SK-N-DZ (cell line): ENCODE measurements around the gene TNRC6C.
"Not testable (repeated sequence)": the region's sequence is repeated elsewhere in the genome, so short reads cannot be mapped to it uniquely, and the experiment has no call there.

Experiments
- DNase-seq: peaks from one replicate; pipeline ENCODE4 v3.0.0-alpha.2; 2015; ENCODE audit warnings: low spot score

Gene TNRC6C

GRCh38 chr17:78111016-78111726, 152.7 kb downstream of the TNRC6C start:
- no peak for DNase-seq

GRCh38 chr17:78111727-78112517, 153.4 kb downstream of the TNRC6C start:
- no peak for DNase-seq

GRCh38 chr17:78112518-78113471, 154.3 kb downstream of the TNRC6C start:
- DNase-seq = peak; percentile 69

GRCh38 chr17:78113804-78114785, 155.6 kb downstream of the TNRC6C start:
- DNase-seq = no peak

GRCh38 chr17:78114831-78115723, 156.6 kb downstream of the TNRC6C start:
- DNase-seq = no peak

- not testable (repeated sequence) for DNase-seq
Measured at GRCh38 chr17:78115803-78116202, 157.3 kb downstream of the TNRC6C start.

- no peak for DNase-seq
Measured at GRCh38 chr17:78116411-78116810, 157.9 kb downstream of the TNRC6C start.

- DNase-seq = peak; percentile 68
Measured at GRCh38 chr17:78117027-78117981, 158.8 kb downstream of the TNRC6C start.

GRCh38 chr17:78118801-78119241, 160.3 kb downstream of the TNRC6C start:
- no peak for DNase-seq

- DNase-seq = no peak
Measured at GRCh38 chr17:78120537-78120936, 162.0 kb downstream of the TNRC6C start.

GRCh38 chr17:78120971-78121800, 162.7 kb downstream of the TNRC6C start:
- no peak for DNase-seq

GRCh38 chr17:78121801-78122215, 163.3 kb downstream of the TNRC6C start:
- DNase-seq = no peak

- DNase-seq = no peak
Measured at GRCh38 chr17:78122216-78122930, 163.9 kb downstream of the TNRC6C start.

- DNase-seq = no peak
Measured at GRCh38 chr17:78122931-78123249, 164.4 kb downstream of the TNRC6C start.

GRCh38 chr17:78123258-78123929, 164.9 kb downstream of the TNRC6C start:
- DNase-seq = no peak
